Measurements from ENCODE around the gene FOCAD.

The FOCAD gene

GRCh38 chr9:20804489-20805250, 120.6 kb downstream of the FOCAD start:
- DNase-seq = no peak

- no peak for DNase-seq
These were observed 121.7 kb downstream of the FOCAD start for GRCh38 chr9:20805766-20806165.

GRCh38 chr9:20808002-20808401, 123.9 kb downstream of the FOCAD start:
- no peak for DNase-seq

GRCh38 chr9:20811872-20812271, 127.8 kb downstream of the FOCAD start:
- DNase-seq = no peak

GRCh38 chr9:20815923-20816703, 132.1 kb downstream of the FOCAD start:
- no peak for DNase-seq

- no peak for DNase-seq
These were observed 139.0 kb downstream of the FOCAD start for GRCh38 chr9:20823051-20823450.

- DNase-seq = no peak
These were observed 147.0 kb downstream of the FOCAD start for GRCh38 chr9:20831028-20831427.

GRCh38 chr9:20832775-20833174, 148.7 kb downstream of the FOCAD start:
- DNase-seq = no peak

GRCh38 chr9:20835377-20836286, 151.6 kb downstream of the FOCAD start:
- DNase-seq = no peak

GRCh38 chr9:20837166-20837565, 153.1 kb downstream of the FOCAD start:
- no peak for DNase-seq

GRCh38 chr9:20838218-20838617, 154.2 kb downstream of the FOCAD start:
- DNase-seq = no peak

- no peak for DNase-seq
These were observed 160.9 kb downstream of the FOCAD start for GRCh38 chr9:20844916-20845315.

- no peak for DNase-seq
These were observed 164.4 kb downstream of the FOCAD start for GRCh38 chr9:20848490-20848889.

- DNase-seq = no peak
These were observed 169.8 kb downstream of the FOCAD start for GRCh38 chr9:20853866-20854265.

GRCh38 chr9:20854444-20854843, 170.4 kb downstream of the FOCAD start:
- DNase-seq = no peak

GRCh38 chr9:20863945-20864344, 179.9 kb downstream of the FOCAD start:
- DNase-seq = no peak

GRCh38 chr9:20865347-20865746, 181.3 kb downstream of the FOCAD start:
- DNase-seq = no peak

GRCh38 chr9:20870115-20870514, 186.1 kb downstream of the FOCAD start:
- DNase-seq = no peak

- no peak for DNase-seq
These were observed 188.4 kb downstream of the FOCAD start for GRCh38 chr9:20872340-20872977.

GRCh38 chr9:20873240-20873865, 189.3 kb downstream of the FOCAD start:
- DNase-seq = no peak

GRCh38 chr9:20880271-20880670, 196.2 kb downstream of the FOCAD start:
- no peak for DNase-seq

- no peak for DNase-seq
These were observed 196.6 kb downstream of the FOCAD start for GRCh38 chr9:20880675-20881074.
